Left ventricle myocardium superior (tissue), 1 donor: ENCODE measurements around the gene TMPRSS7. TPM values are rescaled to one million over a fixed set of nuclear protein-coding genes. Genes with fewer than 3 reads are reported as not detected.
"Not testable (repeated sequence)": the region's sequence is repeated elsewhere in the genome, so short reads cannot be mapped to it uniquely, and the experiment has no call there.

Experiments
- ATAC-seq: fragments of 200-7000 bp; cut with Tn5 transposase; one replicate; pipeline ENCODE4 v1.9.1; 2020; ENCODE audit warnings: mild to moderate bottlenecking, moderate library complexity
- DNase-seq: peaks from one replicate; pipeline ENCODE4 v3.0.0-alpha.2; 2020
- intact Hi-C: fragments of 100-400 bp; cut with micrococcal nuclease; formaldehyde crosslinking; loops from one replicate; pipeline ENCODE4 v1.11.0; 2022
- total RNA-seq: library from RNA; stranded (reverse); fragmentation: NEBNext Ultra II Directional; extraction: Animal tissue kit (Norgen Biotek cat#: 25700); gene quantifications from one replicate; pipeline ENCODE4 v1.2.1, GENCODE V29; 2021
- donor health status: DM: no; HTN: yes; CAD: no; lungs with severe emphysema.

Gene TMPRSS7
- total RNA-seq, 1 donor from 2014 or later: not detected

DNA sequence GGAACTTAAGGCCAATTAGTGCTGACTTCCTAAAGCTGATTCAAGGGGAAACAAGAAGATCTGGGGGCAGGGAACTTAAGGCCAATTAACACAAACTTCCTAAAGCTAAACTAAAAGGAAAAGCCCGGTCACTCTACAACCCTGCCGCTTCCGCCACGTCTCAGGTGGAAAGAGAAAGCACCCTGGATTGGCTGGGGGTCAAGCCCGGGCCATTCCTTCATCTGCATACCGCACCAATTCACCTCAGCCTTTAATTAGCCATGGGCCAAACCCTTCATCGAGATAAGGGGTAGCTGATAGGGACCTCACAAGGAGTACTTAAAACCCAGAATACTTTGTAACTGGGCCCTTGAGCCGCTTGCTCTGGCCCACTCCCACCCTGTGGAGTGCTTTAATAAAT, 14.4 kb downstream of the TMPRSS7 start:
- intact Hi-C loops: no loop called here
- DNase-seq (no peak), ATAC-seq (no peak)

DNA sequence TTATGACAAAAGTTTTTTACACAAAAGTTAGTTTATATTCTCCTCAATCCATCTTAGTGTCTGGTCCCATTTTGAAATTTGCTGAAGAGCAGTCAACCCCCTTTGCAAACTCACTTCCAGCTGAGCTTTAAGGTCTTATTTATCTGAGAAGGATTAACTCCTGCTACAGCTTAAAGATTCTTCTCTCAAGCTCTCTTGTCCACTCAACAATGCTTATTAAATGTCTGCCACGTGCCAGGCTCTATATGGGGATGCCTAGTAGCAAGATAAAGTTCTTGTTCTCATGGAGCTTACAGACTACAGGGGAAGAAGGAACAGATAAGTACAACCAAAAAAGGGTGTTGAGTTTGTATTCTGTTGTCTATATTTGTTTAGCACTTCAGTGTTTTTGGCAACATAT, 18.7 kb downstream of the TMPRSS7 start:
- intact Hi-C loops: no loop called here
- no peak for DNase-seq
- ATAC-seq: no peak

DNA sequence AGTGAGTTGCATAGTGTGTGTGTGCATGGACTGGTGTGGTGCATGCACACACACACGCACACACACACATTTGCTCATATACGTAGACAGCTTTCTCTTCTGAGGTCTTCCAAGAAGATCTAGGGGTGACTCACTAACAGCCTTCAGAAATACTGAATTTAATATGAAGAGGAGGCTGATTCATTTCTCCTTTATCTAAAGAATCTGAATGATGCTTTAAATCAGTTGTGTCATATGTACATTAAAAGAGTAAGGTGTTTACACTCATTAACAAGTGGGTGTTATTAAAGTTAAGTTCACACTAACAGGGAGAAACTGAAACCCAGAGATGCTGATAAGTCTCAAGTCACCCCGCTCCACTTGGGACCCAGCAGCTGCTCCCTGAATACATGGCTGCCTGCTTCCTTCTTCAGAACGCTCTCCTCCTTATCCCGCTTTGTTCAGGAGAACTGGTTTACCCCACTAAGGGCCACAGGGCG, 22.0 kb downstream of the TMPRSS7 start:
- DNase-seq (no peak), ATAC-seq (no peak)
- intact Hi-C loops: no loop called here

DNA sequence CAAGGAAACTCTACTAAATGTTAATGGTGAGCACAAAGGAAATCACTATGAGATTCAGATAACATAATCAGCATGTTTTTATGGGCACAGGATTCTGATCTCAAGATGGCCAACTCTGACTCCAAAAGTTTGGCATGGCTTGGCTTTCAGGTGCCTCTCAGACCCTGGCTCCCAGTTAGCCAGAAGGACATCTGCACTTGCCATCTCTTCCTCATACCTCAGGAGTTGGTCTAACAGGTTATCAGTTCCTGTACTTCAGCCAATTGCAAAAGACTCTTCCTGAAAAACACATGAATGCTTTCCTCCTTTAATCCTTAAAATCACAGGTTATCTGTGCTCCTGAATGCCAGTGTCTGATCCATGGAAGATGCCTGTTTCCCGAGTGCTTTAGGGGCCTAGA, 25.0 kb downstream of the TMPRSS7 start:
- ATAC-seq (no peak), DNase-seq (no peak)
- intact Hi-C loops: no loop called here

DNA sequence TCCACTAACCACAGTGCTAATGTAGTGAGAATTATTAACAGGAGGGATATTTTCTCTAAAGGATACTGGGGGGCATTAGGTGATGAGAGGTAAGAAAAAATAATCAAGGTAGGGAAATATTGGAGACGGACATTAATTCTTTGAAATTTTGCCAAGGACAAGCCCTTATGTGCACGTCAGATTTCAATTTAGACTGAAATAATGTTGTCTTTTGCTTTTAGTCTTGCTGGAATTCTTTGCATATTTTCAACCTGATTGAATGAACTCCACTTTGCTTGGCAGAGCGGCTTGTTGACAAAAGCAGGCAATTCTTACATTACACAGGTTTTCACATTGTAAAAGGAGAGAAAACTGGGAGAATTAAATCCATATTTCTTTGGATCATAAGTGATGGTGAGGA, 26.6 kb downstream of the TMPRSS7 start:
- intact Hi-C loops: no loop called here
- DNase-seq: no peak
- ATAC-seq: no peak

DNA sequence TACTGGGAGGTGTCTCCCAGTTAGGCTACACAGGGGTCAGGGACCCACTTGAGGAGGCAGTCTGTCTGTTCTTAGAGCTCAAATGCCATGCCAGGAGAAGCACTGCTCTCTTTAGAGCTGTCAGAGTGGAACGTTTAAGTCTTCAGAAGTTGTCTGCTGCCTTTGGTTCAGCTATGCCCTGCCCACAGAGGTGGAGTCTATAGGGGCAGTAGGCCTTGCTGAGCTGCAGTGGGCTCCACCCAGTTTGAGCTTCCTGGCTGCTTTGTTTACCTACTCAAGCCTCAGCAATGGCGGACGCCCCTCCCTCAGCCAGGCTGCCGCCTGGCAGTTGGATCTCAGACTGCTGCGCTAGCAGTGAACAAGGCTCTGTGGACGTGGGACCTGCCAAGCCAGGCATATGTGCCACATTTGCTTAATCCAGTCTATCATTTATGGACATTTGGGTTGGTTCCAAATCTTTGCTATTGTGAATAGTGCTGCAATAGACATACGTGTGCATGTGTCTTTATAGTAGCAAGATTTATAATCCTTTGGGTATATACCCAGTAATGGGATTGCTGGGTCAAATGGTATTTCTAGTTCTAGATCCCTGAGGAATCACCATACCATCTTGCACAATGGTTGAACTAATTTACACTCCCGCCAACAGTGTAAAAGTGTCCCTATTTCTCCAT, 38.0 kb downstream of the TMPRSS7 start:
- DNase-seq: not testable (repeated sequence)

DNA sequence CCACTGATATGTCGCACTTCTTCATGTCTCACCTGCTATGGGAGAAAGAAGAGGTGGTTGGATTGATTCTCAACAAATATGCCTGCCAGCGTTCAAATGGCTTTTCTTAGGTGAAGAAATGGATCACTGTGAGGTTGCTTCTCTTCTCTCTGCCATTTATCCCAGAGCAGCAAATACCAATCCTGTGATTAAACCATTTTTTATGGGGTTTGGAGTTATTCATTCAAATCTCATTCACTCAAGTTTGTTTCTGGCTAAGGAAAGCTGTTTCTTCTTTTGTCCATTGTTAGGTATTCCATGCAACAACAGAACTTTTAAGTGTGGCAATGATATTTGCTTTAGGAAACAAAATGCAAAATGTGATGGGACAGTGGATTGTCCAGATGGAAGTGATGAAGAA, 39.5 kb downstream of the TMPRSS7 start:
- intact Hi-C loops: no loop called here
- DNase-seq (no peak), ATAC-seq (no peak)

More for the DNA sequence above, 38.0 kb downstream of the TMPRSS7 start:
- ATAC-seq, intact Hi-C loops: not testable (repeated sequence)

DNA sequence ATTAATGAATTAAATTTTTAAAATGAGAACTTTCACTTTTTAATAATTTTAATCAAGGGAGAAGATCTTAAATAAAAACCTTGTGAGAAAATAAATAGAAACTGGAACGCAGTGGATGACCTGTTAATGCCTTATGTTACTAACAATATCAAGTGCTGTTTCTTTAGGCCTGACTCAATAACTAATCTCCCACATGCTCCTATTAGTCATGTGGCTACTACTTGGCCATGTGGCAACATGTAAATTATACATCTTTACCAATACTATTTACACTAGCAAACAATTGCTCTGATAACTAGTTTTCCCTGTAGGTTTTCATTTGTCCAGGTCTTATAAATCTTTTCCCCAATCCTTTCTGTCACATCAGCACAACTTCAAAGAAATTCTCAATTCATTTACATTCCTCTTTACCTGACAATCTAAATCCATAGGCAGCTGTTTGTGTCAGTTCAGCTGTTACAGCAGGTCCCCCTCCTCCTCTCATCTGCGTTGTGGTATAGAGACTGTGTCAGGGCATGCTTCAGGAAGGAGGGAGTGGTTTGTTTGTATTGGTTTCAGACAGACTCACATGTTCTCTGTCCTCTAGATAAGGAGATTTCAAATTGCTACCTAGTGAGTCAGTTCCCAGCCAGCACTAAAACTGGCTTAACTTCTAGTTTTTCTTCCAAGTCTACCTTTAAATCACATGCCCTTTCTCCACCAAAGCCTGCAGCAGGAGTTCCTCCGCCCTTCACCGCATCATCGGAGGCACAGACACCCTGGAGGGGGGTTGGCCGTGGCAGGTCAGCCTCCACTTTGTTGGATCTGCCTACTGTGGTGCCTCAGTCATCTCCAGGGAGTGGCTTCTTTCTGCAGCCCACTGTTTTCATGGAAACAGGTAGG, 40.3 kb downstream of the TMPRSS7 start:
- DNase-seq: no peak
- intact Hi-C loops: no loop called here
- ATAC-seq: peak; percentile 61

DNA sequence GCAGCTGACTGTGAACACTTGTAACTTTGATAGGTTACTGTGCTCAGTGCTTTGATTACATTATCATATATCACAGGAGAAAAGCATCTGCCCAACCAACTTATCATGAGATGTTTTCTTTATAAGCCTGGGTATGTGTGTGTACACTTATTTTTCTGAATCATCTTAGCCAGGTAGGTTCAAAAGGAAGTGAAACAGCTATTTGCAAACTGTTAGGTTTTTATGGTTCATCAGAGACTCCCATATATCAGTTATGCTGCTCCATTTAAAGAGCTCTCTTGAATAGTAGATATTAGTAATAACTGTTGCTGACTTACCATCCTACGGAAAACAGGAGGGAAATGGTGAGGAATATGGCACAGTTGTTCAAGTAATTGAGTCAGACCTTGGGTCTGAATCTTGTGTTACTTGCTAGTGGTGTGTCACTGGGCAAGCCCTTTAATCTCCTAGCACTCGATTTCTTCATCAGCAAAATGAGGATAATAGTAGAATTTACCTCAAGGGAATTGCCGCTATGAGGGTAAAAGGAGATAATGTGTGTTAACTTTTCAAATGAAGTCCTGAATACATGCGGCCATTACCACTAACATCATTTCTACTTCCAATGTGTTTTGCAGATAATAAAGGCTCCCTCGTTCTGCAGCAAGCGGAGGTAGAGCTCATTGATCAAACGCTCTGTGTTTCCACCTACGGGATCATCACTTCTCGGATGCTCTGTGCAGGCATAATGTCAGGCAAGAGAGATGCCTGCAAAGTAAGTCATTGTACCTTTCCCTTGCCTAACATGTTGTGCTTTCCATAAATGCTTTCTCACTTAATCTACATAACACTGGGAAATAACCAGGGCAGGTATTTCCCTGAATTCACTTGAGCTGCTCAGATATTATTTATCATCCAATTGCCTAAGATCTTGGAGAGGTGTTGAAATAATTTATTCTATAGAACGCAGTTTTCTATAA, 43.9 kb downstream of the TMPRSS7 start:
- DNase-seq: no peak
- no peak for ATAC-seq
- intact Hi-C loops: no loop called here

DNA sequence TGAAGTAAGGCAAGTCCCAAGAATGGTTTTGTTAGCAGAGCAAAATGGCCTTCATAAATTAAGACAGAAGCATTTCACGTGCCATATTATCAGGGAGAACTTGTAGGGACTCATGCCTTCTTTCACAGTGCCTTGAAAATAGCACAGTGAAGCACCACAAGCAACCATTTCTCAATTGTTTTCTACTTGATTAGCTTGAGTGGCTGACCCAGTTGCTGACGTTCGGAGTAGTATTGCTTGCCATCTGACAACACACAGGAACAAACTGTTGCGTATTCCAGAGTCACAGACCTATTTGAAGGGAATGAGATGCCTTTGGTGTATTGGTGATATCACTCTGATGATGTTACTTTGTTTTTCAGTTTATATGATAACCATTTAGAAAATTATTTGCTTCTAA, 48.7 kb downstream of the TMPRSS7 start:
- DNase-seq (no peak), ATAC-seq (peak; percentile 19)

DNA sequence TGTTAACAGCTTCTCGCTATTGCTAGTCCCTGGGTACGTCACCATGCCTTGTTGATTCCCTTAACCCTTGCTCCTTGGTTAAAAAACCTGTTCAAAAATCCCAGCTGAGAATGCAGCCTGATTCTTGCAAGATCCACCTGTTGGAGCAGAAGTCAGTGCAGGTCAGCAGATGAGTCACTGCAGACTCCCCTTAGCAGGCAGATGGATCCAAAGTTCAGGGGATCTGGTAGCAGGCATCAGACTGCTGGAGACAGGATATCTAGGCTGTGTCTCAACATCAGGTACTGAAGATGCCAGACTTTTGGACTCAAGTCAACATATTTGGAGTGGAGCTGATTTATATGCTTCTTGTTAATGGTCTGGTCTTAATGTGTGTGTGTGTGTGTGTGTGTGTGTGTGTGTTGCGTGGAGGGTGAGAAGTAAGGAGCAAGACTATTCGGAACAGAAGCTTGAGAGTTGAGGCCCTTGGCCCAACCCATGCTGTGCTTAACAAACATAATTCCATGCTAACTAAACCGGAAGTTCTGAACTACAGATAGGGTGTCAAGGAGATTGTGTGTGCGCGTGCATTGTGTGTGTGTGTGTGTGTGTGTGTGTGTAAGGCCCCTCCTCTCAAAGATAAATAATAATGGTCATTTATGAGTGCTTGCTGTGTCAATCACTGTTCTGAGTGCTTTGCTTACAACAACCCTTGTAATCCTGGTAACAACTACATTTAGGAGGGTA, 50.6 kb downstream of the TMPRSS7 start:
- intact Hi-C loops: no loop called here
- DNase-seq (no peak), ATAC-seq (no peak)

More for the DNA sequence above, 48.7 kb downstream of the TMPRSS7 start:
- intact Hi-C loops: no loop called here

DNA sequence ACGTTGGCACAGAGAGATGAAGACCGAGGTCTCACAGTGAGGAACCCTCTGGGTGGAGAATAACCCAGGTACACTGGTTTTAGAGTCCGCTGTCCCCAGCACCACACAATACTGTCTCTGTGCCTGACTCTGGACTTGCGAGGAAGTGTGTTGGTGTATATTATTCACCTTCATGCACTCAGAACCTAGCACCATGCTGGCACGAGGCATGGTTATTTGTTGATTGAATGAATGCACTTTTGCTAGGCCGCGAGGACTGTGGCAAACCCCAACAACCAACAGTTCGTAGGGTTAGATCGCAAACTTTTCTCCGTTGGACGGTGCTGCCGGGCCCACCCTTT, 51.2 kb downstream of the TMPRSS7 start:
- ATAC-seq (no peak), DNase-seq (no peak)
- intact Hi-C loops: no loop called here

DNA sequence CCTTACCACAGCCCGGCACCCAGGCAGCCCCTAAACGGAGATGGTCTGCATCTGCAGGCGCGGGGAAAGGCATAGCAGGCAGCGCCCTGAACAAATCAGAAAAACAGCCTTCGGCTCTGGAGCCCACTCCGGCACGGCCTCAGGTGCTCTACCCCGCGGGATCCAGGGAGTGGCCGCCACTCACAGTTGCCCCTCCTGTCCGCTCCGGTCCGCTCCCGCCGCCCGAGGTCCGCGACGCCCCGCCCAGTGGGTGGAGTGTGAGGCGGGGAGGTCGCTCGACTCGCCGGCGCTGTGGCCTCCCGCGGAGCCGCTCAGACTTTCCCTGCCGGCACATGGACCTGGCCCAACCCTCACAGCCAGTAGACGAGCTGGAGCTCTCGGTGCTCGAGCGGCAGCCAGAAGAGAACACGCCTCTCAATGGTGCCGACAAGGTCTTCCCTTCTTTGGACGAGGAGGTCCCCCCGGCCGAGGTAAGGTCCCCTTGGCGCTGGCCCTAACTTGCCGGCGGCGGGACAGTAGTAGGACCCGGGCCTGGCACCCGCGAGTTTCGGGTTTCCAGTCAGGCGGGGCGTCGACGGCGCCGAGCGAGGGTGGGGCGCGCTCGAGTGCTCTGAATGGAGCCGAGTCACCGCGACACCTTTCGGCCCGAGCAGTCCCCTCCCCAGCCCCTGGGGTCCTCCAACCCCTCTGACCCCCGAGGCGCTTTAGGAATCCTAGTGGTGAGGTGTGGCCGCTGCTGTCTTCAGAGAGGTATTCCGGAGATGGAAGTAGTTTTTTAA, 51.7 kb downstream of the TMPRSS7 start, which contains the start of gene C3orf52:
C3orf52 (plus strand) TSS at position 314 of the 779 bp plus-strand sequence; CDS start at position 333, 19 bp downstream.
- ATAC-seq (peak; percentile 98), DNase-seq (peak; percentile 88)
- intact Hi-C loops: no loop called here

DNA sequence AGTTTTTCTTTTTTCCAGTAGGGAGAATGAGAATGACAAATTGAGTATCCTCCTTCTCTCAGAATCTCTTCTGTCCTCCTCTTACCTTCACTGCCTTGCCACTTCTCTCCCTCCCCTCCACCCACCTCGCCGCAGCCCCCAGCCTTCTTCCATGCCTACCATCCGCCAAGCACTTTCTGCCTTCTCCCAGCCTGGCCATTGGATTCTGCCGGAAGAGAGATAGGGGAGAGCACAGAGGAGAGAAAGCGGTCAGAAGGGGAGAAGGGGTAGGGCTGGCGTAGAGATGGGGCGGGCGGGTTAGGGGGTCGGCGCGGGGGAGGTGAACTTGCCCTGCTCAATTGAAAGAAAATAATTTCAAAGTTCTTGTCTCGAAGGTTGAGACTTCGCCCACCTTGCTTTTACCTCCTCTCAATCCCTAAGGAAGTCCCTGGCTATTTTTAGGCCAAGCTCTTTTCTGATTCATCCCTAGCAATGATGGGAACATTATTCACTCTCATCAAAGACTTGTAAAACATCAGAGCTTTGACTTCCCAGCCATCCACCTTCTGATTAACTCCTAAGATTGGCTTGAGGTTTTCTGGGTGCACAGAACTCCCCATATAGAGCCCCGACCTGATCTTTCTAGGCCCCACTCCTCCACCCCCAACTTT, 52.5 kb downstream of the TMPRSS7 start:
- DNase-seq (no peak), ATAC-seq (peak; percentile 1)
- intact Hi-C loops: no loop called here

DNA sequence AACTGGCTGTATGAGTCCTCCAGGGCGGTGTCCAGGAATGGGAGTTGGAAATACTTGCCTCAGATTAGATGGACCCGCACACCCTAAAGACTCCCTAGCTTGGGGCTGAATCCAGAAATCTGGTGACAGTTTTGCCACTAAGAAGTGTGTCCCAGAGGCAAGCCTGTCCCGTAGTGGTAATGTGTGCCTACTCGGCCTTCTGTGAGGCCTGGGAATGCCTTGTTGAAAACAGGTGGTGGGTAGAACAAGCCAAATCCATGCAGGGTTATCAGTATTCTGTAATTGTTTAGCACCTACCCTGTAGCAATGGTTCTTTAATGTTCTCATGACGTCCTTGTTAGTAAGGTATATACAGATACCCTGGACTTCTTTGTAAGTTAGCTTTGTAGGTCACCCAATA, 53.2 kb downstream of the TMPRSS7 start:
- no peak for ATAC-seq
- intact Hi-C loops: no loop called here
- no peak for DNase-seq

DNA sequence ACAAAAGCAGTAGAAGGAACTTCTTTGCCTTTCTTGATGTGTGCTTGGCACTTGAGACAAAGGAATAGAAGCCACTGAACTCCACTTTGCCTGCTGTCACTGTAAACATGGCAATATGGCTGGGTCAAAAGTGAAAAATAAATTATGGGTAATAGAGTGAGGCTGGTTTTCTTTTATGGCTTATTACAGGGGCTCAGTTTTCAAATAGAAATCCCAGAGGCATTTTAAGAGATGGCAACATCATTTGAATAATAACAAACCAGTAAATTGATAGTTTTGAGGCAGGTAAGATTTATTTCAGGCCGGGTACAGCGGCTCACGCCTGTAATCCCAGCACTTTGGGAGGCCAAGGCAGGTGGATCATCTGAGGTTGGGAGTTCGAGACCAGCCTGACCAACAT, 54.4 kb downstream of the TMPRSS7 start:
- DNase-seq: no peak
- intact Hi-C loops: no loop called here
- ATAC-seq: no peak
